GM19023 (cell line): ENCODE results near the gene TMEM203.

ENCODE experiments used
- ATAC-seq: cut with Tn5 transposase; IDR thresholded peaks from one replicate; pipeline ENCODE4 v1.9.1; 2021; ENCODE audit warnings: mild to moderate bottlenecking, moderate library complexity; ENCODE audit not compliant: unreplicated experiment

TMEM203 gene

DNA sequence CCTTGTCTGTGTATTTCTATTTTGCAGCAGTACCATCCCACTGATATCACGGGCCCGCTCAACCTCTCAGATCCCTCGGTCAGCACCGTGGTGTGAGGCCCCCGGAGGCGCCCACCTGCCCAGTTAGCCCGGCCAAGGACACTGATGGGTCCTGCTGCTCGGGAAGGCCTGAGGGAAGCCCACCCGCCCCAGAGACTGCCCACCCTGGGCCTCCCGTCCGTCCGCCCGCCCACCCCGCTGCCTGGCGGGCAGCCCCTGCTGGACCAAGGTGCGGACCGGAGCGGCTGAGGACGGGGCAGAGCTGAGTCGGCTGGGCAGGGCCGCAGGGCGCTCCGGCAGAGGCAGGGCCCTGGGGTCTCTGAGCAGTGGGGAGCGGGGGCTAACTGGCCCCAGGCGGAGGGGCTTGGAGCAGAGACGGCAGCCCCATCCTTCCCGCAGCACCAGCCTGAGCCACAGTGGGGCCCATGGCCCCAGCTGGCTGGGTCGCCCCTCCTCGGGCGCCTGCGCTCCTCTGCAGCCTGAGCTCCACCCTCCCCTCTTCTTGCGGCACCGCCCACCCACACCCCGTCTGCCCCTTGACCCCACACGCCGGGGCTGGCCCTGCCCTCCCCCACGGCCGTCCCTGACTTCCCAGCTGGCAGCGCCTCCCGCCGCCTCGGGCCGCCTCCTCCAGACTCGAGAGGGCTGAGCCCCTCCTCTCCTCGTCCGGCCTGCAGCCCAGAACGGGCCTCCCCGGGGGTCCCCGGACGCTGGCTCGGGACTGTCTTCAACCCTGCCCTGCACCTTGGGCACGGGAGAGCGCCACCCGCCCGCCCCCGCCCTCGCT is 37.5 kb downstream of the TMEM203 start:
- no peak for ATAC-seq

- ATAC-seq = no peak
Observed at GRCh38 chr9:137167277-137167746, 38.1 kb downstream of the TMEM203 start.

DNA sequence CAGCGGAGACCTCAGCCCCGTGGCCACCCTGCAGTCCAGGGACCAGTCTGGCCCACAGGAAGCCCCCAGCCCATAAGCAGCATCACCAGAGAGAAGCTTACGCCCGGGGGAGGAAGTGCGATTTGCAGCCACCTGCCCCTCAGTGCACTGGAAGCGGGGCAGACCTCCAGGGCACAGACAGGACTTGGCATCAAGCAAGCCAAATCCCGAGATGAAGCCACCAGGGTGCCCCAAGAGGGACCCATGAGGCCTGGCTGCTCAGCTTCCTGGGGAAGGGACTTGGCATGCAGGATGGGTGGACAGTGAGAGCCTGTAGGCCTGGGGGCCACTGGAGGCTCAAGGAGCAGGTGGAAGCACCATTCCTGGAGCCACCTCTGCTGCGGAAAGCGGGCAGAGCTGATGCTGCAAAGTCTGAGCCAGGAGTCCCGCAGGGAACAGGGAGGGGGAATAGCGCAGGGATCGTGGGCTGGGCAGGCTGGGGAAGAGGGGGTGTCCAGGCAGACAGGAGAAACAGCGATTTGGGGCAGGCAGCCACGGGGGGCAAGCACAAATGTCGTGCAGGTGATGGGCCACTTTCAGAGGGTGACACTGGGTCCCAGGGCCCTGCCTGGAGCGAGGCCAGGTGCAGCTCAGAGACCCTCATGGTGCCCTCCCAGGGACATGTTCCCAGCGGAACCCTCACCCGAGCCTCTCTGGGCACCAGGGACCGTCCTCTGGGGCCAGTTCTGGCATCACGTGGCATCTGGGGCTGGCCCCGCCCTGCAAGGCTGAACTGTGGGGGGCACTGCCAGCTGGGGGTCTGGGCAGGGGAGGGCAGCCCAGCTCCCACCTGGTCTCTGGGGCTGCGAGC is 38.8 kb downstream of the TMEM203 start:
- no peak for ATAC-seq

DNA sequence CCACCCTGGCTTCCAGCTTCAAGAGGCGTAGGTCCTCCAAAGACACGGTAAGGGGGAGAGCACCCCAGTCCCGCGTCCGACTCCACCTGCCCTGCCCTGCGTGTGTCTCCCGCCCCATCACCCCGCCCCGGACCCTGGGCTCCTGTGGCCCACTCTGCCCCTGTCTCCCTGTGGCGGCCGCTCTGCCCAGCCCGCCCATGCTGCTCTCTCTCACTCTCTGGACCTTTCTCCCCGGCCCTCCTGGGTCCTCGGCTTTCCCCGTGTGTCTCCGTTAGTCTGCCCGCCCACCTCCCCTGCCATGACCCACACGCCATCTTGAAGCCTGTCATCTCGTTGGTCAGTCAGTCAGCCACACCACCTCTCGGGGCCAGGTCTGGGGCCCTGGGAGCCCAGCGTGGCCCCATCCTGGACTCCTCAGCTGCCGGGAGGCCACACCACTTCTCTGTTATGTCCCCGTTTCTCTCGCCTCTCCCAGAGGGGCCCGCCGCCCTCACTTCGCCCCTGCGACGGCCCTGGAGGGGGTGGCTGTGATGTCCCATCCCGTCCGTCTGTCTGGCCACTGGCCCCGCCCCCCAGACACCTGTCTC is 40.1 kb downstream of the TMEM203 start:
- ATAC-seq = no peak

DNA sequence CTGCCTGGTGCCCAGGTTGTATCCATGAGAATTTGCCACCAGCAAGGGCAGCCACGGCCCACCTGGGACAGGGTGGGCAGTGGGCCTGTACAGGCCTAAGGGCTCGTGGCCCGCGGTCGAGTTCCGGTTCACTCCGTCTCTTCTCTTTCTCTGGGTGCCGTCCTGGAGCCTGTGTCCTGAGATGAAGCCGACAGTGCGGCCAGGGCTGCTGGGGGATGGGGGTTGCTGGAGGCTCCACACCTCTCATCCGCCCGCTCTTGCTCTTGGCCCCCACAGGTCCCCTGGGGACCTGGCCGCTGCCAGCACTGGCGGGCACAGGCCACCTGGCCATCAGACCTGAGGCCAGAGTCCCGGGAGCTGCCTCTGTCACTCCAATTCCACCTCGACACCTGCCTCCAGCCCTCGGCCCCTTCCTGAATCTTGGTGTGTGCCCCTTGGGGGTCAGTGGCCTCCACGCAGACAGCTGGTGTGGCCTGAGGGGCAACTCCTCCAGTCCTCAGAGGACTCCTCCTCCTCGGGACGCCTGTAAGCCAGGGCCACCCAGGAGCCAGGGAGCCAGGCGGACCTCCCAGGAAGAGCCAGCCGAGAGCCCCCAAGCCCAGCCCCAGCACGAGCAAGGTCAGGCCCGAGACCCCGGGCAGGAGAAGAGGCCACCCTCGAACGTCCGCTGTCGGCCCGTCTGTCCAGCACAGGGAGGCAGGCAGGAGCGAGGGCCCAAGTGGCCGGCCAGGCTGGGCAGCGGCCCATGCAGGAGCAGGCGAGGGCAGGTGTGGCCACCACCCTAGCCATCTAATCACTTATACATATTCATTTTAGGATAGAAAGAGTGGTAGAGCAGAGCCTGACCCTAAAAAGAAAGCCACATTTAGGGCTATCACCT is 40.8 kb downstream of the TMEM203 start:
- ATAC-seq = no peak

DNA sequence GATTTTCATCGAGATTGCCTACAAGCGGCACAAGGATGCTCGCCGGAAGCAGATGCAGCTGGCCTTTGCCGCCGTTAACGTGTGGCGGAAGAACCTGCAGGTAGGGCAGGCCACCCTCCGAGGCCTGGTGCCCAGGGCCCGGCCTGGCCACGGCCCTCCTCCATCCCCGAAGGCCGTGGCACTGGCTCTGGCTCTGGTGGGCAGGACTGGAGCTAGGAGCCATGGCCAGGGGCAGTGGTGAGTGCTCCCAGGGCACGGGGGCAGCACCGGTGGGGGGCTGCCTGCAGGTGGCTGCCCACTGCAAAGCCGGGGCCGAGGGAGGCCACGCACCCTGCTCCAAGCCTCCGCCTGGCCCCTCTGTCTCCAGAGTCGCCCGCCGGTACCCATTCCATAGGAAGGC is 41.6 kb downstream of the TMEM203 start:
- ATAC-seq = no peak

DNA sequence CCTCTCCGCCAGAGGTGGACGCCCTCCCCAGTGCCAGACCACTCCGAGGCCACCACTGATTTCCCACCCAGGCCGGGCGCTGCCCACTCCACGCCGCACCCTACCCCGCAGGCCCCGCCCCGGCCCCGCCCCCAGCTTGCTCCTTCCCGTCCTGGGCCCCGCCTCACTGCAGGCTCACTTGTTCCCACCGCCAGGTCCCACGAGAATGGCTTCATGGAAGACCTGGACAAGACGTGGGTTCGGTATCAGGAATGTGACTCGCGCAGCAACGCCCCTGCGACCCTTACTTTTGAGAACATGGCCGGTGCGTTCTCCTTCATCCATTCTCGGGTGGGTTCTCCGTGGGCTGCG is 42.1 kb downstream of the TMEM203 start:
- no peak for ATAC-seq

DNA sequence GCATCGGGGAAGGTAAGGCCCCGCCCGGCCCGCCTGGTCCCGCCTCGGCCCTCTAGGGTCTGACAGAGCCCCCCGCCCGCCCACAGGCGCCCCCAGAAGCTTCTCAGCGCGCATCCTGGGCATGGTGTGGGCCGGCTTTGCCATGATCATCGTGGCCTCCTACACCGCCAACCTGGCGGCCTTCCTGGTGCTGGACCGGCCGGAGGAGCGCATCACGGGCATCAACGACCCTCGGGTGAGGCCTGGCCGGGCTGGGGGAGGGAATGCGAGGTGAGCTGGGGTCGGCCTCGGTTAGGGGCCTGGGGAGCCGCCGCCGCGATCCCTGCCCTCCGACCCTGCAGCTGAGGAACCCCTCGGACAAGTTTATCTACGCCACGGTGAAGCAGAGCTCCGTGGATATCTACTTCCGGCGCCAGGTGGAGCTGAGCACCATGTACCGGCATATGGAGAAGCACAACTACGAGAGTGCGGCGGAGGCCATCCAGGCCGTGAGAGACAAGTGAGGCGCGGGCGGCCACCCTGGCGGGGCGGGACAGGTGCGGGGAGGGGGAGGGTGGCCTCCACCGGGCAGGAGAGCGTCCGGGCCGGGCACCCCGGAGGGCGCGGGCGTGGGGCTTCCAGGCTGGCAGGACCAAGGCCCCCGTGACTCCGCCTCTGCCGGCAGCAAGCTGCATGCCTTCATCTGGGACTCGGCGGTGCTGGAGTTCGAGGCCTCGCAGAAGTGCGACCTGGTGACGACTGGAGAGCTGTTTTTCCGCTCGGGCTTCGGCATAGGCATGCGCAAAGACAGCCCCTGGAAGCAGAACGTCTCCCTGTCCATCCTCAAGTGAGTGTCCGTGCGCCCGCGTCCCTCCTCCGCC is 42.7 kb downstream of the TMEM203 start:
- no peak for ATAC-seq

DNA sequence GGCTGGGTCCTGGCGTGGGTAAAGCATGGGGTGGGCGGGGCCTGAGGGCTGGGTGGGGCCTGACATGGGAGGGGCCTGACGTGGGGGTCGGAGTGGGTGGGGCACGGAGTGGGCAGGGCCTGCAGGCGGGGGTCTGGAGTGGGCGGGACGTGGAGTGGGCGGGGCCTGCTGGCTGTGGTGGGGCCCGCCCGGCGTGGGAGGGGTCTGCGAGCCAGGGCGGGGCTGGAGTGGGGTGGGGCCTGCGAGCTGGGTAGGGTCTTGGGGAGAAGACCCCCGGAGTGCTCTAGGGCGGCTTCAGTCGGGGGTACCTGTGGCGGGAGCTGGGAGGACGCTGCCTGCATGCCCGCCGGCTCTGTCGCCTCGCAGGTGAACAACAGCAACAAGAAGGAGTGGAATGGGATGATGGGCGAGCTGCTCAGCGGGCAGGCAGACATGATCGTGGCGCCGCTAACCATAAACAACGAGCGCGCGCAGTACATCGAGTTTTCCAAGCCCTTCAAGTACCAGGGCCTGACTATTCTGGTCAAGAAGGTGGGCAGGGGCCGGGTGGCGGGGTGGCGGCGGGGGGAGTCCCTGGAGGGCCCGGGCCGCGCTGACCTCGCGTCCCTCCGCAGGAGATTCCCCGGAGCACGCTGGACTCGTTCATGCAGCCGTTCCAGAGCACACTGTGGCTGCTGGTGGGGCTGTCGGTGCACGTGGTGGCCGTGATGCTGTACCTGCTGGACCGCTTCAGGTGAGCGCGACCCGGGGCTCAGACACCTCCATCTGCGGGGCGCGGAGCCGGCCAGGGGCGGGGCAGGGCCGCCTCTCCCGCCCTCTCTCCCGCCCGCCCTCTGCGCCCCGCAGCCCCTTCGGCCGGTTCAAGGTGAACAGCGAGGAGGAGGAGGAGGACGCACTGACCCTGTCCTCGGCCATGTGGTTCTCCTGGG is 43.6 kb downstream of the TMEM203 start:
- ATAC-seq = no peak

DNA sequence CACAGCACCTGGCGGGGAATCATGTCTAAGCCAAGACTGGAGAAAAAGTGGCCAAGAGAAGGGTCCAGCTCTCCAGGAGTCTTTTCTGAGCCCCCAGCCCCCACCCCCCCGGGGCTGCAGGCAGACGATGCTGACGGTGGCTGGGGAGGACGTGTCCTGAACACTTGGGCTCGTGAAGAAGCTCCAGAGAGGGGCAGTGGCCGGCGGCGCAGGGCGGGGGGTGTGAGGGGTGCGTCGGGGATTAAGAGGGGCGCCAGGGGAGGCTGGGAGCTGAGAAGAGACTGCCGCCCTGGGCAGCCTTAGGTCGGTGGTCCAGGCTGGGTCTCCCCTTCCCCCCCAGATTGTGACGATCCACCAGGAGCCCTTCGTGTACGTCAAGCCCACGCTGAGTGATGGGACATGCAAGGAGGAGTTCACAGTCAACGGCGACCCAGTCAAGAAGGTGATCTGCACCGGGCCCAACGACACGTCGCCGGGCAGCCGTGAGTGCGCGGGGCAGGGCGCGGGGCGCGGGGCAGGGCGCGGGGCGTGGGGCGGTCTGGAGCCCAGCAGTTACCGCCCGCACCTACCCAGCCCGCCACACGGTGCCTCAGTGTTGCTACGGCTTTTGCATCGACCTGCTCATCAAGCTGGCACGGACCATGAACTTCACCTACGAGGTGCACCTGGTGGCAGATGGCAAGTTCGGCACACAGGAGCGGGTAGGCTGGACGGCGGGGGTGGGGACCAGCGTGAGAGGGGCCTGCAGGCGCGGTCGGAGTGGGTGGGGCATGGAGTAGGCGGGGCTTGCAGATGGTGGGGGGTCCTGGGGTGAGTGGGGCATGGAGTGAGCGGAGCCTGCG is 44.5 kb downstream of the TMEM203 start:
- no peak for ATAC-seq

DNA sequence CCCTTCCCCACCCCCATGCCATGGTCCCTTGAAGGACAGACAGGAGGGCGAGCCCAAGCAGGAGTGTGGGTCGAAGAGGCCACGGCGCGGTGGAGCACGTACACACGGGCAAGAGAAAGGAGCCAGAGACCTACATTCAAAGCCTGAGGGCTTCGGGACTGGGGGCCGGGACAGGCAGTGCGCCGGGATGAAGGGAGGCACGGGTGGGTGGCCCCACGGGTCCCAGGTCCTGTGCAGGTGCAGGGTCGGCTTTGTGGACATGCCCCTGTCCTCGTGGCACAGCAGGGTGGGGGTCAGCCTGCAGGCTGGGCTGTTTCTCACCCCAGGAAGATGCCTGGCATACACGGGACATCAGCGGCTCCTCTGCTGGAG is 45.4 kb downstream of the TMEM203 start:
- ATAC-seq = no peak

- ATAC-seq = no peak
Observed at GRCh38 chr9:137159105-137160053, 46.1 kb downstream of the TMEM203 start.

DNA sequence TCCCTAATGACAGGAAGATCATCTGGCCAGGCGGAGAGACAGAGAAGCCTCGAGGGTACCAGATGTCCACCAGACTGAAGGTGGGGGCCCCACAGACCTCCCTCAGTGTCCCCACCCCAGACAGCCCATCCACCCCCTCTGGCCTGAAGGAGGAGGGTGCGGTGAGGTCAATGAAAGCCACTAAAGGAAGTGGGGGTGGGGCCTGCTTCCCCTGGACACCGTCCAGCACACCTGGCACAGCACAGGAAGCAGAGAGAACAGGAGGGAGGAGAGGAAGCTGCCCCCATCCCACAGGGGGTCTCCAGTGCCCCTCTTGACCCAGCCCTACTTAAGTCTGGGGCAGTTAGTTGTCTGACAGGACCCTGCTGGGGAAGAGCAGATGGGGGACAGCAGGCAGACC is 46.8 kb downstream of the TMEM203 start:
- ATAC-seq = no peak

- no peak for ATAC-seq
Observed at GRCh38 chr9:137157618-137158415, 47.6 kb downstream of the TMEM203 start.

- ATAC-seq = no peak
Observed at GRCh38 chr9:137156567-137157375, 48.7 kb downstream of the TMEM203 start.
